HG03354 (cell line): ENCODE data around the gene UNC50.

Source experiments
- ATAC-seq: cut with Tn5 transposase; IDR thresholded peaks from one replicate; pipeline ENCODE4 v1.9.1; 2021; ENCODE audit warnings: mild to moderate bottlenecking; ENCODE audit not compliant: unreplicated experiment, poor library complexity, severe bottlenecking

The UNC50 gene

GRCh38 chr2:98605076-98605475 lies 3.3 kb upstream of the UNC50 start:
- ATAC-seq = no peak

GRCh38 chr2:98606431-98606830 lies 2.0 kb upstream of the UNC50 start:
- no peak for ATAC-seq

DNA sequence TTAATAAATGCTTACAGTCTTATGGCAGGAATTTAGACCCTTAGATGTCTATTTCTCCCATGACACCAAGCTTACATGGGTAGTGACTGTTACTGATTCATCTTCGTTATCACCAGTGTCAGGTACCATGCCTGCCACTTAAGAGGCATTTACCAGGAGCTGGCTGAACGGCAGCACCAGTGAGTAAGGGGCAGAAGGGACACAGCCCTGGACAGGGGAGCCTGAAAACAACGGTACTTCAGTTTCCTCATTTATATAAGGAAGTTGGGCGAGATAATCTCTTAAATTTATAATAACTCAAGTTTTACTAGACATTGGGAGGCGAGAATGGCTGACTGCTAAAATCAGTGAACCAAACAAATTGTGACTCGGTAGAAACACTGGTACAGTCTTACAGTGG lies 1.3 kb upstream of the UNC50 start:
- ATAC-seq = no peak

DNA sequence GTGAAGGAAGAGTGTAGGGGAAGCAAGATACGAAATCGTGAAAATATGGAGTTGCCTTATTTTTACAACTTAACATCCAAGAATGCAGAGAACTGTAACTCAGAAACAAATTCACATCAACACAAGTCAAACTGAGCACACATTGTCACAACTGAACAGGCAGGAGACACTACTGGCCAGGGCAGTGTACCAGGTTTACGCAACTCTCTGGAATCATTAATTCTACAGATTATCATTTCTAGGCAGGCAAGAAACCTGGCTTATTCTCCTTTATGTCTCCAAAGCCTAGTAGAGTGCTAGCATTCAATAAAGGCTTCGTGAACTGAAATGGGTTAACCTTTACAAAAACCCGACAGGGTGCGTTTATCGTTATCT lies 661 bp upstream of the UNC50 start:
- ATAC-seq = no peak

- ATAC-seq = peak; percentile 28
Measured at GRCh38 chr2:98608962-98609604, 694 bp downstream of the UNC50 start.

GRCh38 chr2:98614024-98614739 lies 5.8 kb downstream of the UNC50 start:
- no peak for ATAC-seq

DNA sequence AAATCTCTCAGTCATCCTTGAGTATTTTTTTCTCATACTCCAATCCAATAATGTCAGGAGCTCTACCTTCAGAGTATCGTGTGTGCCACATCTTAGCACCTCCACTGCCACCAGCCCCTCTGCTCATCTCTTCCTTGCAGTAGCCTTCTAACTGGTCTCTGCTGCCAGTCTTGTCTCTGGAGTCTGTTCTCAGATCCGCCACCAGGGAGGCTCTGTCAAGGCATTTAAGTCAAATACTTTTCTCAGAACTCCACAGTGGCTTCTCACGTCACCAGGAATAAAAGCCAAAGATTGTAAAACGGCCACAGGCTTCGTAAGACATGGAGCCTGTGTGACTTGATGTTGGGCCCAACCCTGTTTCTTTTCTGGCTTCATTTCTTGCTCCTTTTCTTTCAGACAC lies 7.1 kb downstream of the UNC50 start:
- ATAC-seq = no peak

DNA sequence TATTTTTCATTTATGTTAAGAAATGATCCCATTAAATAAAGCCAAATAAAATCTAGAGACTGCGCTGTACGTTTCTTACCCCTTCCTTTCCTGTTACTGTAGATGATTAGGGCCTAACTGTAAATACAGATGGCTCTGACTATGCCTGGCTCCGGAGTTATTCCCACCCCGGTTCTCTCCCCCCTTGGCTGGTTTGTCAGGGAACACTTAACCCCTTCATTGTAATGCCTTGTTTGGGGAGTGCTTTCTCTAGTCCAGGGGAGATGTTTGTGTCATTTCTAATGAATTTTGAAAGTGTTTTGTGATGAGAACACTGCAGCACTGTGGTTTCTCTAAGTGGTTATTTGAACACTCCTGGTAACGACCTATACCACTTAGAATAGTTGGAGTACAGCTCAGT lies 8.8 kb downstream of the UNC50 start:
- ATAC-seq = no peak

DNA sequence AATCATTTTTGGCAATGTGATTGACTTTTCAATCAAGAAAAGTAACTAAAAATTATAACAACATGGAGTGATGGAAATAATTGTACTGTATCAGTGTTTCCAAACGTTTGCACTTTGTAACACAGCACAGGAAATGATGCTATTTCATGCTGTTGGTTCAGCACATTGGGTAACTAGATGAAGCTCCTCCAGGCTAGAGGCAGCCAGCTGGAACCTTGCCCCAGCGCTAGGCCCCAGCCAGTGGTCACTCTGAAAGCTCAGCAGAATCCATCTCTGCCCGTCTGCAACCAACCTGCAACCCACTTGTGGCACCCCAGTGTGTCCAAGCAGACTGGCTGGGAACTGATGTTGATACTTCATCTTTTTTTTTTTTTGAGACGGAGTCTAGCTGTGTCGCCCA lies 15.3 kb downstream of the UNC50 start:
- no peak for ATAC-seq

- ATAC-seq = no peak
Measured at GRCh38 chr2:98632351-98632750, 24.0 kb downstream of the UNC50 start.

- ATAC-seq = no peak
Measured at GRCh38 chr2:98634406-98635092, 26.2 kb downstream of the UNC50 start.

DNA sequence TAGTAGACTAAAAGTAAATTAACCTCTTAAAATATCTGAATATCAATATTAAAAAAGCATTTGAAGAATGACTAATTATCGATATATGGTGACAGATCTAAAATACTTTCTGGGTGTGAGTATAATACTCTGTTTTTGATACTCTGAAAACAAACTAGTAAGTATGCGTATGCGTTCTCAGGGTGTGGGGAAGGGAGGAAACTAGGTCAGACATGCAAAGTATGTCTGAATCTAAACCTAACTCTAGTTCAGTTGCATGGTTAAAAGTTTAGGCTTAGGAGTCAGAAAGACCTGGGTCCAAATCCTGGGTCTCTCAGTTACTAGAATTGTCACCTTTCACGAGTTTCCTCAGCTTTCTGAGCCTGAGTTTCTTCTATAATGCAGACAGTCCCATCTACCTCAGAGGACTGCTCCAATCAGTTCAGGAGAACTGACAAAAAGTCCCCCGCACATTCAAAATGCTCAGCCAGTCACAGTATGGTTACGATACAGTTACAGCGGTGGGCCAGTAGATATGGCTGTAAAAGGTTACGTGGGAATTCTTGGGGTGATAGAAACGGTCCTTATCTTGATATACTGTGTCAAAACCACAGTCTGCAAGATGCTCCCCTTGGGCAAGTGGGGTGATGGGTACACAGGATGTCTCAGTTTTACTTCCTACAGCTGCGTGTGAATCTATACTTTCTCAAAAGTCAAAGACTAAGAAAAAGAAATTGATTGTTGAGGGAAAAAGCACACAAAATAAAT lies 29.2 kb downstream of the UNC50 start:
- no peak for ATAC-seq

GRCh38 chr2:98643496-98644100 lies 35.2 kb downstream of the UNC50 start:
- no peak for ATAC-seq

- no peak for ATAC-seq
Measured at GRCh38 chr2:98647636-98648035, 39.2 kb downstream of the UNC50 start.

GRCh38 chr2:98648451-98648850 lies 40.1 kb downstream of the UNC50 start:
- no peak for ATAC-seq

- peak; percentile 70 for ATAC-seq
Measured at GRCh38 chr2:98649135-98649991, 41.0 kb downstream of the UNC50 start.

- no peak for ATAC-seq
Measured at GRCh38 chr2:98649992-98650375, 41.6 kb downstream of the UNC50 start.

DNA sequence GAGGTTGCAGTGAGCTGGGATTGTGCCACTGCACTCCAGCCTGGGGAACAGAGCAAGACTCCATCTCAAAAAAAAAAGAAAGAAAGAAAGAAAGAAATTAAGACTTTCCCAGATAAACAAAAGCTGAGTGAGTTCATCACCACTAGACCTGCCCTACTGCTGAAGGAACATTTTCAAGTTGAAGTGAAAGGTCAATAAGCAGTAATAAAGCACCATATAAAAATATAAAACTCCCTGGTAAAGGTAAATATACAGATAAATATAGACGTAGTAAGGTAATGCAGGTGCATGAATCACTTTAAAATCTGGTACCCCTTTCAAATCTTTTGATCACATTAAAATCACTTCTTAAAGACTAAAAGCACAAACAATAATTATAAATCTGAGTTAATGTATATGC lies 42.6 kb downstream of the UNC50 start:
- no peak for ATAC-seq
